ENCODE measurements around the gene DSC1.

DNA sequence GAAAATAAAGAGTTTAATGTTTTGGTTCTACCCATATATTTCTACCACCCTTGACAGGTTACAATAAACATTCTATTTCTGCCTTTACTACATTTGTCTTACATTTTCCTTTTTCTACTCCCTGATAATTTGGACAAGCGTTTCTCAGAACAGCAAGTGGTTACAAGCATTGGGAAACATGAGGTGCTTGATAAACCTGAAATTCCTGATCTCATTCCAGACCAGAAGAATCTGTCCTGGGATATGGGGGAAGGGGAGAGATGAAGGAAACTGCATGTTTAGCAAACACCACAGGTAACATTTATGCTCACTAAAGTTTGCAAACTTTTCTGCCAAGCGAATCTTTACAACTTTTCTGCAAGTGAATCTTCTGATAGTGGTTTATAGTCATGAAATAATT, 28.3 kb upstream of the DSC1 start:
- no peak for TF ChIP-seq EZH2 (IDR thresholded peaks at IDR 0.05; ENCODE audit: borderline replicate concordance, control insufficient read depth, low read depth, low read length)
- TF ChIP-seq TAF1 (IDR thresholded peaks at IDR 0.05; ENCODE audit: borderline replicate concordance, low read depth, low read length) = no peak
- TF ChIP-seq NFYB (IDR thresholded peaks at IDR 0.05; ENCODE audit: insufficient read depth, low read depth, low read length) = no peak
- TF ChIP-seq, protein P1, sequence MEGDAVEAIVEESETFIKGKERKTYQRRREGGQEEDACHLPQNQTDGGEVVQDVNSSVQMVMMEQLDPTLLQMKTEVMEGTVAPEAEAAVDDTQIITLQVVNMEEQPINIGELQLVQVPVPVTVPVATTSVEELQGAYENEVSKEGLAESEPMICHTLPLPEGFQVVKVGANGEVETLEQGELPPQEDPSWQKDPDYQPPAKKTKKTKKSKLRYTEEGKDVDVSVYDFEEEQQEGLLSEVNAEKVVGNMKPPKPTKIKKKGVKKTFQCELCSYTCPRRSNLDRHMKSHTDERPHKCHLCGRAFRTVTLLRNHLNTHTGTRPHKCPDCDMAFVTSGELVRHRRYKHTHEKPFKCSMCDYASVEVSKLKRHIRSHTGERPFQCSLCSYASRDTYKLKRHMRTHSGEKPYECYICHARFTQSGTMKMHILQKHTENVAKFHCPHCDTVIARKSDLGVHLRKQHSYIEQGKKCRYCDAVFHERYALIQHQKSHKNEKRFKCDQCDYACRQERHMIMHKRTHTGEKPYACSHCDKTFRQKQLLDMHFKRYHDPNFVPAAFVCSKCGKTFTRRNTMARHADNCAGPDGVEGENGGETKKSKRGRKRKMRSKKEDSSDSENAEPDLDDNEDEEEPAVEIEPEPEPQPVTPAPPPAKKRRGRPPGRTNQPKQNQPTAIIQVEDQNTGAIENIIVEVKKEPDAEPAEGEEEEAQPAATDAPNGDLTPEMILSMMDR (IDR thresholded peaks at IDR 0.05 in 2 of 3, conservative IDR thresholded peaks at IDR 0.05 in 1 of 3; ENCODE audit: control insufficient read depth in 2 of 3, extremely low read depth in 1 of 3, insufficient read depth in 1 of 3, low read depth in 3 of 3, low read length in 3 of 3) = no peak
- no peak for TF ChIP-seq RBBP5 (conservative IDR thresholded peaks at IDR 0.05)
- TF ChIP-seq HDGF (IDR thresholded peaks at IDR 0.05) = no peak
- no peak for TF ChIP-seq PAX8 (IDR thresholded peaks at IDR 0.05)
- TF ChIP-seq SMC3 (IDR thresholded peaks at IDR 0.05; ENCODE audit: borderline replicate concordance, low read length) = no peak
